T-cell (primary cell): ENCODE measurements around the gene RALA. TPM values are rescaled to one million over a fixed set of nuclear protein-coding genes. Genes with fewer than 3 reads are reported as not detected.
"Not testable (repeated sequence)": the region's sequence is repeated elsewhere in the genome, so short reads cannot be mapped to it uniquely, and the experiment has no call there.

Experiments used
- ATAC-seq, 4 experiments: fragments of 200-7000 bp in 3 of 4; fragments of 150-1000 bp in 1 of 4; cut with Tn5 transposase; replicated peaks in 1 of 4; 1 replicate in 3 of 4; 2 replicates in 1 of 4; pipeline ENCODE4 v1.10.0; 2021; ENCODE audit warnings: moderate library complexity in 3 of 4, mild to moderate bottlenecking in 2 of 4, moderate number of reproducible peaks in 1 of 4
- CTCF ChIA-PET, 2 donors: fragments of 300-600 bp; sonication (Branson Sonifier 250); formaldehyde crosslinking; loops; one replicate each; lab custom pipeline; 2022; ENCODE audit warnings: antibody characterized with exemption in 2 of 2; lab: Charles Lee
- POLR2A ChIA-PET, 2 donors: fragments of 300-600 bp; sonication (Branson Sonifier 250); formaldehyde crosslinking; loops; one replicate each; lab custom pipeline; 2022; ENCODE audit warnings: antibody characterized with exemption in 2 of 2; lab: Charles Lee
- DNase-seq, 35 experiments: peaks; one replicate each; pipeline versions ENCODE4 v3.0.0 to v3.0.0-alpha.2; 2013 to 2023
- H3K27ac ChIP-seq: one replicate; pipeline ENCODE4 v1.5.1; 2013; ENCODE audit warnings: low read length
- H3K27me3 ChIP-seq, 2 experiments: replicated peaks in 1 of 2; 1 replicate in 1 of 2; 2 replicates in 1 of 2; pipeline versions ENCODE4 v1.6.1 to v1.7.0; 2013; ENCODE audit warnings: low read length in 1 of 2, mixed read lengths in 1 of 2; ENCODE audit not compliant: control insufficient read depth in 2 of 2, insufficient read depth in 2 of 2; ENCODE audit errors: extremely low read depth in 1 of 2
- H3K36me3 ChIP-seq, 2 donors: 1 replicate in 1 of 2; 2 replicates in 1 of 2; pipeline versions ENCODE4 v1.6.1 to v1.7.0; 2013; ENCODE audit warnings: low read length in 1 of 2; ENCODE audit not compliant: control insufficient read depth in 2 of 2, insufficient read depth in 1 of 2; ENCODE audit errors: extremely low read depth in 1 of 2
- H3K4me1 ChIP-seq, 2 experiments: 1 replicate in 1 of 2; 2 replicates in 1 of 2; pipeline versions ENCODE4 v1.6.1 to v1.7.0; 2013; ENCODE audit warnings: low read length in 2 of 2, mixed read lengths in 1 of 2; ENCODE audit not compliant: insufficient read depth in 2 of 2, control insufficient read depth in 1 of 2; ENCODE audit errors: extremely low read depth in 1 of 2
- H3K4me3 ChIP-seq, 2 donors: 1 replicate in 1 of 2; 2 replicates in 1 of 2; pipeline versions ENCODE4 v1.5.1 to v1.7.0; 2013; ENCODE audit warnings: mild to moderate bottlenecking in 2 of 2, low read length in 1 of 2, moderate library complexity in 1 of 2; ENCODE audit not compliant: control insufficient read depth in 1 of 2; ENCODE audit errors: extremely low read depth in 1 of 2
- H3K9me3 ChIP-seq: 2 replicates; pipeline ENCODE4 v1.7.0; 2013
- H3K27ac Mint-ChIP-seq, 2 donors: one replicate each; pipeline ENCODE4 v1.8.0; 2020 to 2021; ENCODE audit warnings: mild to moderate bottlenecking in 2 of 2, mixed read lengths in 2 of 2
- H3K27me3 Mint-ChIP-seq, 2 donors: one replicate each; pipeline ENCODE4 v1.8.0; 2021 to 2022; ENCODE audit warnings: mixed read lengths in 2 of 2
- H3K36me3 Mint-ChIP-seq: one replicate; pipeline ENCODE4 v1.8.0; 2021; ENCODE audit warnings: mixed read lengths
- H3K4me1 Mint-ChIP-seq, 3 donors: one replicate each; pipeline ENCODE4 v1.8.0; 2020 to 2022; ENCODE audit warnings: mixed read lengths in 3 of 3, mild to moderate bottlenecking in 1 of 3
- H3K4me3 Mint-ChIP-seq, 3 donors: one replicate each; pipeline ENCODE4 v1.8.0; 2020 to 2022; ENCODE audit warnings: mild to moderate bottlenecking in 3 of 3, mixed read lengths in 3 of 3, moderate library complexity in 3 of 3
- H3K9me3 Mint-ChIP-seq, 3 donors: one replicate each; pipeline ENCODE4 v1.8.0; 2020 to 2022; ENCODE audit warnings: mixed read lengths in 3 of 3
- WGBS: methylation state at CpG from one replicate; pipeline ENCODE4 v1.1.5; 2013; ENCODE audit warnings: missing lambda C conversion rate; ENCODE audit not compliant: insufficient coverage; 5-methylcytosine and 5-hydroxymethylcytosine counted together
- total RNA-seq, 35 experiments: library from RNA in 6 of 35; stranded (reverse) in 6 of 35; fragments of 120-200 nt in 1 of 35; gene quantifications; one replicate each; pipeline versions ENCODE4 v1.2.1 to v1.2.4 and lab custom pipeline; 2013 to 2026

RALA gene
- total RNA-seq, 5 donors from 2014 or later (not counting 1 experiment from before 2014, with no cell fraction given): 24.4 to 49.8 (median 36.7) TPM

GRCh38 chr7:39676346-39676745, 53.0 kb downstream of the RALA start:
- no peak for DNase-seq
- no peaks in the 10 kb centered on the region for H3K36me3 ChIP-seq
- H3K4me3 ChIP-seq: no peak overlapping the region
- Mint-ChIP-seq H3K4me1 (peaks cover 20 to 36% (median 35%) of the 10 kb centered on the region in 3 donors), H3K27me3 (no peaks in the 10 kb centered on the region), H3K27ac (no peak overlapping the region), H3K4me3 (no peak overlapping the region), H3K36me3 (peaks cover 31% of the 10 kb centered on the region), H3K9me3 (peaks cover 0 to 6% (median 3%) of the 10 kb centered on the region in 3 donors)
- no peak for ATAC-seq
- no peak overlapping the region for H3K27ac ChIP-seq
- 88% methylated on average over 1 of the region's 2 CpGs for WGBS
- POLR2A ChIA-PET: interaction anchor here in 1 of 2 donors (0.6 kb wide), 1 partner anchor 25 kb away, joined by 3 read pairs; no protein-coding TSS in a partner anchor
- CTCF ChIA-PET: no interaction called here
- no peaks in the 10 kb centered on the region for H3K4me1 ChIP-seq
- H3K9me3 ChIP-seq: peaks cover 2% of the 10 kb centered on the region
- H3K27me3 ChIP-seq: no peaks in the 10 kb centered on the region

- Histone ChIP-seq H3K9me3 (peaks cover 2% of the 10 kb centered on the region), H3K4me1 (peaks cover 0 to 7% of the 10 kb centered on the region in 2 experiments), H3K27ac (no peak overlapping the region), H3K4me3 (no peak overlapping the region), H3K36me3 (no peaks in the 10 kb centered on the region), H3K27me3 (no peaks in the 10 kb centered on the region)
- ChIA-PET CTCF (interaction anchor here (0.5 to 1.2 kb wide), 6 partner anchors 15 to 287 kb away, joined by 3 to 4 read pairs (median 3); no protein-coding TSS in a partner anchor), POLR2A (interaction anchor here in 1 of 2 donors (0.6 kb wide), 1 partner anchor 269 kb away, joined by 3 read pairs; no protein-coding TSS in a partner anchor)
- Mint-ChIP-seq H3K27ac (peak overlapping the region in 1 of 2 donors; percentile 27), H3K36me3 (peaks cover 30% of the 10 kb centered on the region), H3K27me3 (no peaks in the 10 kb centered on the region), H3K4me3 (no peak overlapping the region), H3K4me1 (peaks cover 44 to 49% (median 49%) of the 10 kb centered on the region in 3 donors), H3K9me3 (peaks cover 0 to 6% (median 3%) of the 10 kb centered on the region in 3 donors)
- no peak for DNase-seq
- no peak for ATAC-seq
- WGBS: no CpG with 5 or more reads among the region's 6 CpGs
Observed at GRCh38 chr7:39678930-39679709, 55.7 kb downstream of the RALA start.

DNA sequence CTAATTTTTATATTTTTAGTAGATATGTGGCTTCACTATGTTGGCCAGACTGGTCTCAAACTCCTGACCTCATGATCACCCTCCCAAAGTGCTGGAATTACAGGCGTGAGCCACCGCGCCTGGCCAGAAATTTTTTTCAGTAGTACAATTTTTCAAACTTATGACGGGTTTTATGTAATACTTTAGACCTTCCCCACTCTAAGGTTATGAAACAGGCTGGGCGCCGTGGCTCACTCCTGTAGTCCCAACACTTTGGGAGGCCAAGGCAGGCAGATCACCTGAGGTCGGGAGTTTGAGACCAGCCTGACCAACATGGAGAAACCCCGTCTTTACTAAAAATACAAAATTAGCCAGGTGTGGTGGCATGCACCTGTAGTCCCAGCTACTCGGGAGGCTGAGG, 56.5 kb downstream of the RALA start:
- H3K36me3 ChIP-seq, H3K27me3 Mint-ChIP-seq, H3K4me1 ChIP-seq, H3K9me3 ChIP-seq, H3K9me3 Mint-ChIP-seq, H3K4me3 ChIP-seq, H3K27me3 ChIP-seq, CTCF ChIA-PET, H3K27ac Mint-ChIP-seq, DNase-seq, POLR2A ChIA-PET, ATAC-seq, H3K27ac ChIP-seq, H3K4me3 Mint-ChIP-seq: not testable (repeated sequence)
- Mint-ChIP-seq H3K36me3 (peaks cover 30% of the 10 kb centered on the region), H3K4me1 (peaks cover 46 to 50% (median 49%) of the 10 kb centered on the region in 3 donors)
- 100% methylated on average over 3 of the region's 9 CpGs for WGBS

- POLR2A ChIA-PET: no interaction called here
- CTCF ChIA-PET: interaction anchor here in 1 of 2 donors (0.6 kb wide), 1 partner anchor 119 kb away, joined by 4 read pairs; no protein-coding TSS in a partner anchor
Observed at GRCh38 chr7:39681887-39682441, 58.6 kb downstream of the RALA start.

GRCh38 chr7:39683216-39683845, 60.0 kb downstream of the RALA start:
- Mint-ChIP-seq H3K9me3 (no peaks in the 10 kb centered on the region), H3K4me3 (no peak overlapping the region), H3K27ac (no peak overlapping the region), H3K27me3 (no peaks in the 10 kb centered on the region), H3K36me3 (peaks cover 29% of the 10 kb centered on the region), H3K4me1 (peaks cover 42 to 52% (median 48%) of the 10 kb centered on the region in 3 donors)
- H3K9me3 ChIP-seq: no peaks in the 10 kb centered on the region
- CTCF ChIA-PET: interaction anchor here (0.5 to 0.6 kb wide), 2 partner anchors 912 to 1543 kb away, joined by 3 read pairs; no protein-coding TSS in a partner anchor
- H3K36me3 ChIP-seq: peaks cover 5 to 6% of the 10 kb centered on the region in 2 donors
- no peak overlapping the region for H3K27ac ChIP-seq
- H3K4me3 ChIP-seq: no peak overlapping the region
- WGBS: 100% methylated on average over 1 of the region's 2 CpGs
- no peaks in the 10 kb centered on the region for H3K27me3 ChIP-seq
- peaks cover 0 to 7% of the 10 kb centered on the region in 2 experiments for H3K4me1 ChIP-seq
- POLR2A ChIA-PET: interaction anchor here in 1 of 2 donors (0.6 to 0.9 kb wide), 2 partner anchors 11 to 13 kb away, joined by 3 to 6 read pairs; no protein-coding TSS in a partner anchor
- DNase-seq (no peak), ATAC-seq (no peak)

More at GRCh38 chr7:39681887-39682441, 58.6 kb downstream of the RALA start:
- Histone ChIP-seq H3K27ac (no peak overlapping the region), H3K4me3 (no peak overlapping the region), H3K27me3 (no peaks in the 10 kb centered on the region), H3K9me3 (peaks cover 1% of the 10 kb centered on the region), H3K4me1 (peaks cover 0 to 7% of the 10 kb centered on the region in 2 experiments), H3K36me3 (no peaks in the 10 kb centered on the region)
- H3K4me3 Mint-ChIP-seq: no peak overlapping the region
- peaks cover 46 to 55% (median 51%) of the 10 kb centered on the region in 3 donors for H3K4me1 Mint-ChIP-seq
- no peak for DNase-seq
- WGBS: 86% methylated on average over 1 of the region's 3 CpGs
- peaks cover 23% of the 10 kb centered on the region for H3K36me3 Mint-ChIP-seq
- peaks cover 0 to under 1% (median under 1%) of the 10 kb centered on the region in 3 donors for H3K9me3 Mint-ChIP-seq
- H3K27ac Mint-ChIP-seq: no peak overlapping the region
- H3K27me3 Mint-ChIP-seq: no peaks in the 10 kb centered on the region
- ATAC-seq: no peak
